Measurements from ENCODE around the gene TBC1D22A. TPM values are rescaled to one million over a fixed set of nuclear protein-coding genes. Genes with fewer than 3 reads are reported as not detected.

Gene TBC1D22A
- total and polyA plus RNA-seq, 4 donors, result 4.1 to 12.4 (median 8.4) TPM

GRCh38 chr22:46801826-46802607 lies 39.6 kb downstream of the TBC1D22A start (continued):
- no peak for TF ChIP-seq FOXA1 (IDR thresholded peaks at IDR 0.05)
- TF ChIP-seq FOXA2 (IDR thresholded peaks at IDR 0.05), result no peak

- no peak overlapping the region for H3K27ac ChIP-seq (ENCODE audit: low read depth in 1 of 2, low read length in 2 of 2)
- no peaks in the 10 kb centered on the region for H3K9me3 ChIP-seq (ENCODE audit: control insufficient read depth in 4 of 4, low read length in 3 of 4)
- H3K4me1 ChIP-seq (ENCODE audit: control insufficient read depth in 4 of 4, insufficient read depth in 4 of 4, low read length in 3 of 4), result peaks cover 6 to 23% (median 13%) of the 10 kb centered on the region in 4 donors
- H3K4me3 ChIP-seq (ENCODE audit: low read depth in 1 of 3, low read length in 3 of 3), result no peak overlapping the region
- no peak overlapping the region for H3K9ac ChIP-seq (ENCODE audit: low read depth in 1 of 2, low read length in 2 of 2)
- WGBS, result 87% methylated on average over 13 of the region's 13 CpGs
- H3K27me3 ChIP-seq (ENCODE audit: control insufficient read depth in 4 of 4, insufficient read depth in 4 of 4, low read length in 3 of 4), result no peaks in the 10 kb centered on the region
- TF ChIP-seq HNF4A (conservative IDR thresholded peaks at IDR 0.05) (no peak), JUND (IDR thresholded peaks at IDR 0.05) (no peak), SP1 (IDR thresholded peaks at IDR 0.05) (no peak), ZBTB33 (IDR thresholded peaks at IDR 0.05) (no peak), YY1 (IDR thresholded peaks at IDR 0.05) (no peak), FOXA1 (IDR thresholded peaks at IDR 0.05) (no peak), FOXA2 (IDR thresholded peaks at IDR 0.05) (no peak), HNF4G (IDR thresholded peaks at IDR 0.05) (no peak), MAX (IDR thresholded peaks at IDR 0.05) (no peak), GABPA (IDR thresholded peaks at IDR 0.05 in 1 of 2, conservative IDR thresholded peaks at IDR 0.05 in 1 of 2) (no peak), TAF1 (conservative IDR thresholded peaks at IDR 0.05) (no peak), RXRA (IDR thresholded peaks at IDR 0.05) (no peak), NR2F2 (IDR thresholded peaks at IDR 0.05) (no peak), RAD21 (IDR thresholded peaks at IDR 0.05) (no peak), REST (IDR thresholded peaks at IDR 0.05) (no peak)
- no peak for DNase-seq (ENCODE audit: low spot score)
- H3K36me3 ChIP-seq (ENCODE audit: control insufficient read depth in 4 of 4, insufficient read depth in 3 of 4, low read depth in 1 of 4, low read length in 3 of 4), result peaks cover 0 to 7% (median 4%) of the 10 kb centered on the region in 4 donors
Measured at GRCh38 chr22:46802608-46803027, 40.2 kb downstream of the TBC1D22A start.
